ENCODE measurements around the gene COQ10A.

Gene COQ10A

GRCh38 chr12:56311003-56311402, 44.3 kb downstream of the COQ10A start:
- DNase-seq (ENCODE audit: low spot score) (no peak), FAIRE-seq (no peak)

- DNase-seq (ENCODE audit: low spot score) (no peak), FAIRE-seq (no peak)
Measured at GRCh38 chr12:56315249-56315621, 48.5 kb downstream of the COQ10A start.

GRCh38 chr12:56315622-56316473, 49.1 kb downstream of the COQ10A start, which contains the start of gene CNPY2:
Gene CNPY2 (minus strand): TSS chr12:56315988. CDS start chr12:56315217, 771 bp downstream.
- FAIRE-seq (peak; percentile 81), DNase-seq (ENCODE audit: low spot score) (peak; percentile 97)

- DNase-seq (ENCODE audit: low spot score) = no peak
- no peak for FAIRE-seq
Measured at GRCh38 chr12:56317675-56318074, 50.9 kb downstream of the COQ10A start.
